Measurements from ENCODE around the gene UNK. TPM values are rescaled to one million over a fixed set of nuclear protein-coding genes. Genes with fewer than 3 reads are reported as not detected.

Gene UNK
- total and polyA plus RNA-seq, 9 of the 15 experiments (the other 6 are each of a cell fraction or from before 2014, with no cell fraction given) = 12.8 to 38.6 (median 24.8) TPM

- TF ChIP-seq AFF4 (CRISPR knock-in tag; IDR thresholded peaks at IDR 0.05) = no peak
- no peak for TF ChIP-seq MTA1 (IDR thresholded peaks at IDR 0.05; ENCODE audit: borderline replicate concordance)
- TF ChIP-seq HCFC1 (IDR thresholded peaks at IDR 0.05; ENCODE audit: low read depth, low read length) = no peak
- TF ChIP-seq KAT2B (IDR thresholded peaks at IDR 0.05; ENCODE audit: low read depth, low read length) = no peak
- no peak for TF ChIP-seq SMARCB1 (IDR thresholded peaks at IDR 0.05; ENCODE audit: insufficient read length, low read depth)
- TF ChIP-seq ATF6 (CRISPR knock-in tag; IDR thresholded peaks at IDR 0.05) = no peak
- 0 out of 2 replicates have a peak, but pooled peaks have one; percentile 80 for TF ChIP-seq XRCC5 (IDR thresholded peaks at IDR 0.05; ENCODE audit: low read depth, low read length)
- no peak for TF ChIP-seq MITF (IDR thresholded peaks at IDR 0.05)
- no peak for TF ChIP-seq CBFA2T2 (conservative IDR thresholded peaks at IDR 0.05)
- TF ChIP-seq, protein P1, sequence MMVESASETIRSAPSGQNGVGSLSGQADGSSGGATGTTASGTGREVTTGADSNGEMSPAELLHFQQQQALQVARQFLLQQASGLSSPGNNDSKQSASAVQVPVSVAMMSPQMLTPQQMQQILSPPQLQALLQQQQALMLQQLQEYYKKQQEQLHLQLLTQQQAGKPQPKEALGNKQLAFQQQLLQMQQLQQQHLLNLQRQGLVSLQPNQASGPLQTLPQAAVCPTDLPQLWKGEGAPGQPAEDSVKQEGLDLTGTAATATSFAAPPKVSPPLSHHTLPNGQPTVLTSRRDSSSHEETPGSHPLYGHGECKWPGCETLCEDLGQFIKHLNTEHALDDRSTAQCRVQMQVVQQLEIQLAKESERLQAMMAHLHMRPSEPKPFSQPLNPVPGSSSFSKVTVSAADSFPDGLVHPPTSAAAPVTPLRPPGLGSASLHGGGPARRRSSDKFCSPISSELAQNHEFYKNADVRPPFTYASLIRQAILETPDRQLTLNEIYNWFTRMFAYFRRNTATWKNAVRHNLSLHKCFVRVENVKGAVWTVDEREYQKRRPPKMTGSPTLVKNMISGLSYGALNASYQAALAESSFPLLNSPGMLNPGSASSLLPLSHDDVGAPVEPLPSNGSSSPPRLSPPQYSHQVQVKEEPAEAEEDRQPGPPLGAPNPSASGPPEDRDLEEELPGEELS (CRISPR knock-in tag; IDR thresholded peaks at IDR 0.05; ENCODE audit: borderline replicate concordance) = no peak
- TF ChIP-seq, protein P2, sequence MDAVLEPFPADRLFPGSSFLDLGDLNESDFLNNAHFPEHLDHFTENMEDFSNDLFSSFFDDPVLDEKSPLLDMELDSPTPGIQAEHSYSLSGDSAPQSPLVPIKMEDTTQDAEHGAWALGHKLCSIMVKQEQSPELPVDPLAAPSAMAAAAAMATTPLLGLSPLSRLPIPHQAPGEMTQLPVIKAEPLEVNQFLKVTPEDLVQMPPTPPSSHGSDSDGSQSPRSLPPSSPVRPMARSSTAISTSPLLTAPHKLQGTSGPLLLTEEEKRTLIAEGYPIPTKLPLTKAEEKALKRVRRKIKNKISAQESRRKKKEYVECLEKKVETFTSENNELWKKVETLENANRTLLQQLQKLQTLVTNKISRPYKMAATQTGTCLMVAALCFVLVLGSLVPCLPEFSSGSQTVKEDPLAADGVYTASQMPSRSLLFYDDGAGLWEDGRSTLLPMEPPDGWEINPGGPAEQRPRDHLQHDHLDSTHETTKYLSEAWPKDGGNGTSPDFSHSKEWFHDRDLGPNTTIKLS (IDR thresholded peaks at IDR 0.05; ENCODE audit: borderline replicate concordance, low read depth) = no peak
- TF ChIP-seq ERF (CRISPR knock-in tag; IDR thresholded peaks at IDR 0.05) = no peak
- TF ChIP-seq BACH1 (tag; IDR thresholded peaks at IDR 0.05) = no peak
- no peak for TF ChIP-seq ZNF253 (CRISPR knock-in tag; conservative IDR thresholded peaks at IDR 0.05)
- TF ChIP-seq RBM15 (IDR thresholded peaks at IDR 0.05; ENCODE audit: insufficient read depth, low read length) = no peak
Measured at GRCh38 chr17:75848523-75849278, 64.1 kb downstream of the UNK start (continued).
